Hepatocyte (in vitro differentiated cells): ENCODE results near the gene P2RY1. TPM values are rescaled to one million over a fixed set of nuclear protein-coding genes. Genes with fewer than 3 reads are reported as not detected.

Experiments used
- DNase-seq: peaks from one replicate; pipeline ENCODE4 v3.0.0-alpha.2; 2016; ENCODE audit warnings: low spot score
- H2AFZ ChIP-seq: fragments of 200-600 bp; sonication (generic); 2 replicates; pipeline ENCODE4 v1.6.0; 2016; ENCODE audit warnings: antibody characterized with exemption, mild to moderate bottlenecking
- H3K27ac ChIP-seq: fragments of 200-600 bp; sonication (generic); 2 replicates; pipeline ENCODE4 v1.5.1; 2016; ENCODE audit warnings: mild to moderate bottlenecking
- H3K27me3 ChIP-seq: fragments of 200-600 bp; sonication (generic); 2 replicates; pipeline ENCODE4 v1.6.1; 2016
- H3K36me3 ChIP-seq: fragments of 200-600 bp; sonication (generic); replicated peaks from 2 replicates; pipeline ENCODE4 v1.5.1; 2016; ENCODE audit warnings: low read depth; ENCODE audit not compliant: insufficient read depth
- H3K4me1 ChIP-seq: fragments of 200-600 bp; sonication (generic); 2 replicates; pipeline ENCODE4 v1.5.1; 2016; ENCODE audit warnings: mild to moderate bottlenecking, moderate library complexity; ENCODE audit not compliant: insufficient read depth
- H3K4me2 ChIP-seq: fragments of 200-600 bp; sonication (generic); 2 replicates; pipeline ENCODE4 v1.6.0; 2016
- H3K4me3 ChIP-seq: fragments of 200-600 bp; sonication (generic); 2 replicates; pipeline ENCODE4 v1.5.1; 2016; ENCODE audit warnings: mild to moderate bottlenecking
- H3K79me2 ChIP-seq: fragments of 200-600 bp; sonication (generic); 2 replicates; pipeline ENCODE4 v1.6.0; 2017; ENCODE audit warnings: mild to moderate bottlenecking
- H3K9me2 ChIP-seq: fragments of 200-600 bp; sonication (generic); replicated peaks from 2 replicates; pipeline ENCODE4 v1.6.0; 2017; ENCODE audit warnings: mild to moderate bottlenecking; ENCODE audit not compliant: insufficient read depth
- H3K9me3 ChIP-seq: fragments of 200-600 bp; sonication (generic); 2 replicates; pipeline ENCODE4 v1.5.1; 2016; ENCODE audit warnings: low read depth, mild to moderate bottlenecking
- H4K20me1 ChIP-seq: fragments of 200-600 bp; sonication (generic); 2 replicates; pipeline ENCODE4 v1.6.0; 2016; ENCODE audit warnings: mild to moderate bottlenecking; ENCODE audit not compliant: insufficient read depth, poor library complexity, severe bottlenecking
- CTCF ChIP-seq: fragments of 200-600 bp; sonication (generic); IDR thresholded peaks from 2 replicates; pipeline ENCODE4 v1.5.1; 2016; ENCODE audit warnings: antibody characterized with exemption, mild to moderate bottlenecking; ENCODE audit not compliant: poor library complexity
- EZH2 ChIP-seq: fragments of 200-600 bp; sonication (generic); IDR thresholded peaks from 2 replicates; pipeline ENCODE4 v1.6.1; 2016; ENCODE audit warnings: antibody characterized with exemption, mild to moderate bottlenecking, borderline replicate concordance
- EZH2phosphoT487 ChIP-seq: fragments of 200-600 bp; sonication (generic); IDR thresholded peaks from one replicate; pipeline ENCODE4 v1.6.1; 2018; ENCODE audit warnings: antibody characterized with exemption, mild to moderate bottlenecking, low read depth, moderate library complexity; ENCODE audit not compliant: unreplicated experiment, severe bottlenecking
- WGBS: methylation state at CpG from one replicate; pipeline ENCODE4 v1.1.6; 2016; ENCODE audit warnings: low lambda C conversion rate; ENCODE audit errors: missing lambda C conversion rate; 5-methylcytosine and 5-hydroxymethylcytosine counted together
- polyA plus RNA-seq: library from polyadenylated mRNA; unstranded; fragments of >200 nt; fragmentation: Nextera tagmentation; extraction: Ambion mirVana; gene quantifications from 2 replicates; pipeline ENCODE4 v1.2.1, GENCODE V29; 2016
- total RNA-seq: library from RNA; depleted of rRNA; stranded (reverse); fragments of >200 nt; gene quantifications from 2 replicates; pipeline ENCODE4 v1.2.3, GENCODE V29; 2014

P2RY1 gene
- total and polyA plus RNA-seq, 2 experiments from 2014 or later, result 3.3 to 14.0 TPM

GRCh38 chr3:152874896-152875749, 40.2 kb downstream of the P2RY1 start:
- no peak overlapping the region for H3K4me3 ChIP-seq
- H3K27me3 ChIP-seq, result no peaks in the 10 kb centered on the region
- H3K27ac ChIP-seq, result no peak overlapping the region
- H3K4me2 ChIP-seq, result no peak overlapping the region
- no peak overlapping the region for H2AFZ ChIP-seq
- no peaks in the 10 kb centered on the region for H3K4me1 ChIP-seq
- H4K20me1 ChIP-seq, result no peaks in the 10 kb centered on the region
- H3K9me2 ChIP-seq, result no peaks in the 10 kb centered on the region
- H3K9me3 ChIP-seq, result no peaks in the 10 kb centered on the region
- no peak for DNase-seq
- no peaks in the 10 kb centered on the region for H3K79me2 ChIP-seq
- no peaks in the 10 kb centered on the region for H3K36me3 ChIP-seq
- no peak for TF ChIP-seq EZH2phosphoT487
- TF ChIP-seq EZH2, result no peak
- no peak for TF ChIP-seq CTCF

GRCh38 chr3:152879130-152879789, 44.3 kb downstream of the P2RY1 start:
- H3K27me3 ChIP-seq, result no peaks in the 10 kb centered on the region
- no peaks in the 10 kb centered on the region for H3K36me3 ChIP-seq
- H3K4me1 ChIP-seq, result no peaks in the 10 kb centered on the region
- no peaks in the 10 kb centered on the region for H3K79me2 ChIP-seq
- no peak overlapping the region for H3K4me3 ChIP-seq
- H3K27ac ChIP-seq, result no peak overlapping the region
- no peaks in the 10 kb centered on the region for H3K9me2 ChIP-seq
- TF ChIP-seq EZH2phosphoT487 (no peak), CTCF (no peak), EZH2 (no peak)
- no peak overlapping the region for H3K4me2 ChIP-seq
- DNase-seq, result no peak
- no peaks in the 10 kb centered on the region for H4K20me1 ChIP-seq
- 98% methylated on average over 8 of the region's 8 CpGs for WGBS
- no peak overlapping the region for H2AFZ ChIP-seq
- H3K9me3 ChIP-seq, result no peaks in the 10 kb centered on the region

GRCh38 chr3:152879790-152880174, 44.9 kb downstream of the P2RY1 start:
- H3K27ac ChIP-seq, result no peak overlapping the region
- H3K79me2 ChIP-seq, result no peaks in the 10 kb centered on the region
- H3K4me3 ChIP-seq, result no peak overlapping the region
- WGBS, result 89% methylated on average over 2 of the region's 2 CpGs
- H3K9me3 ChIP-seq, result no peaks in the 10 kb centered on the region
- H3K9me2 ChIP-seq, result no peaks in the 10 kb centered on the region
- H3K4me2 ChIP-seq, result no peak overlapping the region
- H2AFZ ChIP-seq, result no peak overlapping the region
- TF ChIP-seq EZH2phosphoT487 (no peak), CTCF (no peak), EZH2 (no peak)
- no peaks in the 10 kb centered on the region for H3K4me1 ChIP-seq
- H3K36me3 ChIP-seq, result no peaks in the 10 kb centered on the region
- H3K27me3 ChIP-seq, result no peaks in the 10 kb centered on the region
- no peak for DNase-seq
- no peaks in the 10 kb centered on the region for H4K20me1 ChIP-seq
